ENCODE data around the gene HPSE2.

DNA sequence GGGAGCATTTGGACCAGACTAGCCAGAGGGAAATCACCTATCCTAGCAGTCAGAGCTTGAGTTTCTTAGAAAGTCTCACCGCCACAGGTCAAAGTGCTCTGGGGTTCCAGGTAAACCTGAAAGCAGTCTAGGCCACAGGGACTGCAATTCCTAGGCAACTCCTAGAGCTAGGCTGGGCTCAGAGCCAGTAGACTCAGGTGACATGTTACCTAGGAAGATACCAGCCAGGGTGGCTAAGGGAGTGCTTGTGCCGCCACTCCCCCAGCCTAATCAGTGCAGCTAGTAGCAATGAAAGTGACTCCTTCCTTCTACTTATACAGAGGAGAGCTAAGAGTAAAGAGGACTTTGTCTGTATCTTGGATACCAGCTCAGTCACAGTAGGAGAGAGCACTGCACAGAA is 440.2 kb downstream of the HPSE2 start:
- TF ChIP-seq, protein P1, sequence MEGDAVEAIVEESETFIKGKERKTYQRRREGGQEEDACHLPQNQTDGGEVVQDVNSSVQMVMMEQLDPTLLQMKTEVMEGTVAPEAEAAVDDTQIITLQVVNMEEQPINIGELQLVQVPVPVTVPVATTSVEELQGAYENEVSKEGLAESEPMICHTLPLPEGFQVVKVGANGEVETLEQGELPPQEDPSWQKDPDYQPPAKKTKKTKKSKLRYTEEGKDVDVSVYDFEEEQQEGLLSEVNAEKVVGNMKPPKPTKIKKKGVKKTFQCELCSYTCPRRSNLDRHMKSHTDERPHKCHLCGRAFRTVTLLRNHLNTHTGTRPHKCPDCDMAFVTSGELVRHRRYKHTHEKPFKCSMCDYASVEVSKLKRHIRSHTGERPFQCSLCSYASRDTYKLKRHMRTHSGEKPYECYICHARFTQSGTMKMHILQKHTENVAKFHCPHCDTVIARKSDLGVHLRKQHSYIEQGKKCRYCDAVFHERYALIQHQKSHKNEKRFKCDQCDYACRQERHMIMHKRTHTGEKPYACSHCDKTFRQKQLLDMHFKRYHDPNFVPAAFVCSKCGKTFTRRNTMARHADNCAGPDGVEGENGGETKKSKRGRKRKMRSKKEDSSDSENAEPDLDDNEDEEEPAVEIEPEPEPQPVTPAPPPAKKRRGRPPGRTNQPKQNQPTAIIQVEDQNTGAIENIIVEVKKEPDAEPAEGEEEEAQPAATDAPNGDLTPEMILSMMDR (IDR thresholded peaks at IDR 0.05; ENCODE audit: borderline replicate concordance, extremely low read depth, low read length, poor library complexity, severe bottlenecking) = no peak
- TF ChIP-seq EZH2 (IDR thresholded peaks at IDR 0.05; ENCODE audit: borderline replicate concordance, low read depth, low read length, severe bottlenecking) = no peak

All from DND-41 (cell line).